ENCODE results near the gene UGT1A6.
"Not testable (repeated sequence)": the region's sequence is repeated elsewhere in the genome, so short reads cannot be mapped to it uniquely, and the experiment has no call there.

UGT1A6 gene

DNA sequence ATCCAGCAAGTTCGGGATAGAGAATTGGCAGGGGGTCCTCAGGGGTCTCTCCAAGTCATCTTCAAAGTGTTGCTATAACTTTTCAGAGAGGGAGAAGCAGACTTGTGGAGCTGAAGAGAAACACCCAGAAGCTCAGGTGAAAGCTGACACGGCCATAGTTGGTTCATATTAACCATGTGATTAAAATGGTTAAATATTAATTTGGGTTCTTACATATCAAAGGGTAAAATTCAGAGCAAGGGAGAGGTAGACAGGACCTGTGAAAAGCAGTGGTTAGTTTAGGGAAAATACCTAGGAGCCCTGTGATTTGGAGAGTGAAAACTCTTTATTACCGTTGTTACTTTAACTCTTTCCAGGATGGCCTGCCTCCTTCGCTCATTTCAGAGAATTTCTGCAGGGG lies at the start of gene UGT1A6:
TSS of gene UGT1A6 (plus strand) at position 243 of the 400 bp plus-strand sequence. CDS start at position 358, 115 bp downstream.
- DNase-seq (ENCODE audit: low read depth), result no peak

DNA sequence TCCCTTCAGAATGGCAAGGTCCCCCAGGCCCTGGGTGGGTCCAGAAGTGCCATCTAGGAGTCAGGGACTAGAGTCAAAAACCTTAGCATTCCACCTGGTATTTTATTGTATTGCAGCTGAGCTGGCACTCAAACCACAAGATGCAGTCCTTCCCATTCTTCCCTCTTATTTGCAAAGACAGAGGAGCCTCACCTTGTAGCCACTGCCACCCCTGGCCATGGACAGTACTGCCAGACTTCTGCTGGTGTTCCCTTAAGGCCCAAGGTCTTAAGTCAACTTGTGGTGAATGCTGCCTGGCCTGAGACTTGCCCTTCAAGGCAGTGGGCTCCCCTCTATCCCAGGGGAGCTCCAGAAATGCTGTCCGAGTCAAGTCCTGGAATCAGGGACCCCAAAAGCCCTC lies 49.6 kb upstream of the UGT1A6 start:
- no peak for DNase-seq (ENCODE audit: low read depth)

DNA sequence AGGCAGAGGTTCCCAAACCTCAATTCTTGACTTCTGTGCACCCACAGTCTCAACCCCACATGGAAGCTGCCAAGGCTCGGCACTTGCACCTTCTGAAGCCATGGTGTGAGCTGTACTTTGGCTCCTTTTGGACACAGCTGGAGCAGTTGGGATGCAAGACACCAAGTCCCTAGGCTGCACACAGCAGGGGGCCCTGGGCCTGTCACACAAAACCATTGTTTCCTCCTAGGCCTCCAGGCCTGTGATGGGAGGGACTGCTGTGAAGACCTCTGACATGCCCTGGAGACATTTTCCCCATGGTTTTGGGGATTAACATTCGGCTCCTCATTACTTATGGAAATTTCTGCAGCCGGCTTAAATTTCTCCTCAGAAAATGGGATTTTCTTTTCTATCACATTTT lies 46.7 kb upstream of the UGT1A6 start:
- DNase-seq (ENCODE audit: low read depth), result not testable (repeated sequence)

DNA sequence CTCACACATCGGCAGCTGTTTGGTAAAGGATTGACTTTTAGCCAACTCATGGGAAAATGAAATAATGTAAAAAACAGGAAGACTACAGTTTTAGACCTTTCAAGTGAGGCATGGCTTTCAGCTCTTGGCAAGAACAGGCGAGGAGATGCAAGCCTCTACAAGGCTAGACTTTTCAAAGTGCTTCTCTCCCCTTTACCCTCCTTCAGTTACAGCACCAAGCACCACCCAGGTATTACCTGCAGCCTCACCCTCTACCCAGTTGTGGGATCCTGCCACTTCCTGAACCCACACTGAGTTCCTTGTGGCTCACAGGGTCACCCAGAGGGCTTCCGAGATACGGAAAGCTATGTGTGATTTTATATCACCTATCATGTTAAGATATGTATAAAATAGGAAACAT lies 41.7 kb upstream of the UGT1A6 start:
- DNase-seq (ENCODE audit: low read depth), result no peak

DNA sequence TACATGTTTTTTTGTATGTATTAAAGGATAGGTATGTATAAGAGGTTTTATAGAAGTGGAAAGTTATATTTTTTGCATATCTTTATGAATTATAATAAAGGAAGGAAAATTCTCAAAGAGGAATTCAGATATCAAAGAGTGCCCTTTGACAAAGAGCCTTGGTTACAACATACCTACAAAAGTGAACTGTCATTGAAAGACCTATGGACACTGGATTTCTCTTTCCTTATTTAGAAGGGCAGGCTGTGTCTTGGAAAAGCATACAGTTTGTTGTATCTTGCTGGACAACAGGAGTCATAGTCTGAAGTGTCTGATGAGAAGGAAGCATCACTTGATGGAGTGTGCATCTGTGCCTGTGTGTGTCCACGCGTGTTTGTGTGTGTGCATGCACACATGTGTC lies 41.3 kb upstream of the UGT1A6 start:
- DNase-seq (ENCODE audit: low read depth), result no peak

DNA sequence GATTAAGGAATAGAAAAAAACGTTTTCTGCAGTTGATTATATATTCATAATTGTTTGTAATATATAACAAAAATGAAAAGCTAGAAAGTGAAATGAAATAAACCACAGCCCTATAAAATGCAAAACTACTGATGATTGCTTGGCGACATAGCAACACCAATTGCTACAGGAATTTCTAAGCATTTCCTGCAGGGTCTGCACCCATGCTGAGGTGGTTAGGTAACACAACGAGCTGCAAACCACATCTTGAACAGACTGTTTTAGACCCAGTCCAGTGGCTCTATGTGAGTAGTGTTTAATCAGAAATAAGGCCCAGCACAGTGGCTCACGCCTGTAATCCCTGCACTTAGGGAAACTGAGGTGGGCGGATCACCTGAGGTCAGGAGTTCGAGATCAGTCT lies 38.2 kb upstream of the UGT1A6 start:
- DNase-seq (ENCODE audit: low read depth), result no peak

DNA sequence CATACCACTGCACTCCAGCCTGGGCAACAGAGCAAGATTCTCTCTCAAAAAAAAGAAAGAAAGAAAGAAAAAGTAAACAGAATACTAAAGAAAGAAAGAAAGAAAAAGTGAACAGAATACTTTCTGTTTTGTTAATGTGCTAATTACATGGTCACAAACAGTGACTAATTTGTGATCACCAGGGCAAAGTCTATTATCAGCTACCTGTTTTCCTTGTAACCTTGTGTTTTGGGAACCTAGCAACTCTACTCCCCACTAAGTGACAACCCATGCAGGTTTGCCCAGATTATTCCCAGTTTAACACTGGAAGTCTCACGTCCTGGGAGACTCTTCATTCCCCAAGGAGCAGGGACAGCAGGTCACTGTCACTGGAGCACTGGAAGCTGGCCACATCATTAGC lies 37.6 kb upstream of the UGT1A6 start:
- no peak for DNase-seq (ENCODE audit: low read depth)

DNA sequence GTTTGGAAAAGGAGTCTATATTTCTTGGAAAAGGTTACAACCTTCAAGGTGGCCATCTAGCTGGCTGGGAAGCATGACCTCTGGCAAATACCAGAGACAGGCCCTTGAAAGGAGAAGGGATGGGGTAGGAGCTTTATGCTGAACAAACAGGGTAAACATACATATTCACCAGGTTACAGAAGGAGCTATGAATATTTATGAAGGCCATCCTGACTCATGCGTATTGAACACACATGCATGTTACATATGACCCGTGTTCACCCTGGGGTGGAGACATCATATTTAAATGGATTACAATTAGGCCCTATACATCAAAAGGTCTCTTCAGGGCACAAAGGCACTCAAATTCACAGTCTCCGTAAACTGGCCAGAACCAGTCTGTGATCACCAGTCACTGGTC lies 36.7 kb upstream of the UGT1A6 start:
- not testable (repeated sequence) for DNase-seq (ENCODE audit: low read depth)

DNA sequence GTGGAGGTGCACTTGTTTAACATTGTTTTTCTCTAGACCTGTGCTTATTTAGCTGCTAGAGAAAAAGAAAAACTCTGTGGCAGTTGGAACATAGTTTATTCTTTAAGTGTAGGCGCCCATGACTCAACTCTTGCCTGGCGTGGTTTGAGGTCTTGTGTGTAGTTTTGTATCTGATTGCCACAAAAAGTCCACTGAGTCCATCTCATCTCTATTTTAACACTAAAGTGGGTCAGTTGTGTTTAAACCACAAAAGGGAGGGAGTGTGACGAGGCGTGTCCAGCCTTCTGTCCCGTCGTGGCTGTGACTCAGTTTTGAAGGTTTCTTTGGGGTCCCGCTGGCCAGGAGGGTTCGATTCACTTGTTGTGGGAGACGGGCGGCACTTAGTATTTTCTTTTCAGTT lies 36.2 kb upstream of the UGT1A6 start:
- no peak for DNase-seq (ENCODE audit: low read depth)

DNA sequence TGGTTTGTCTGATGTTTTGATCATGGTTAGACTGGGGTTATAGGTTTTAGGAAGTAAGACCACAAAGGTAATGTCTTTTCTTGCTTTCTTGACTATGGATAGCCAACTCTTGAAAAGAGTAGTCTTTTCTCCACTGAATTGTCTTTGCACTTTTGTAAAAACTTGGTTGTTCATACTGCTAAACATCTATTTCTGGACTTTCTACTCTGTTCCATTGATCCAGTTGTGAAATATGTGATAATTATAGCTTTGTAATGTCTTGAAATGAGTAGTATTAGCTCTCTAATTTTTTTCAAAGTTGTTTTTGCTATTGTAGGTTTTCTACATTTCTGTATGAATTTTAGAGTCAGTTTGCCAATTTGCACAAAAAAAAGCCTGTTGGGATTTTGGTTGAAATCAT lies 34.1 kb upstream of the UGT1A6 start:
- DNase-seq (ENCODE audit: low read depth), result no peak

DNA sequence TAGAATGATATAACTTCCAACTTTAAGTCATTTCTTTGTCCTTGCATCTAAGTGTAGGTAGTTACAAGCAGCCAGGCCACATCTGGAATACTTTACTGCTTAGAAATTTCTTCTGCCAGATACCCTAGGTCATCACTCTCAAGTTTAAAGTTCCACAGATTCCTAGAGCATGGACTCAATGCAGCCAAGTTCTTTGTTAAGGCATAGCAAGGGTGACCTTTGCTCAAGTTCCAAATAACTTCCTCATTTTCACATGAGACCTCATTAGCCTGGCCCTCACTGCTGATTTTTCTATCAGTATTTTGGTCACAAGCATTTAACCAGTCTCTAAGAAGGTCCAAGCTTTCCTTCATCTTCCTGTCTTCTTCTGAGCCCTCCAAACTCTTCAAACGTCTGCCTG lies 28.8 kb upstream of the UGT1A6 start:
- DNase-seq (ENCODE audit: low read depth), result no peak

DNA sequence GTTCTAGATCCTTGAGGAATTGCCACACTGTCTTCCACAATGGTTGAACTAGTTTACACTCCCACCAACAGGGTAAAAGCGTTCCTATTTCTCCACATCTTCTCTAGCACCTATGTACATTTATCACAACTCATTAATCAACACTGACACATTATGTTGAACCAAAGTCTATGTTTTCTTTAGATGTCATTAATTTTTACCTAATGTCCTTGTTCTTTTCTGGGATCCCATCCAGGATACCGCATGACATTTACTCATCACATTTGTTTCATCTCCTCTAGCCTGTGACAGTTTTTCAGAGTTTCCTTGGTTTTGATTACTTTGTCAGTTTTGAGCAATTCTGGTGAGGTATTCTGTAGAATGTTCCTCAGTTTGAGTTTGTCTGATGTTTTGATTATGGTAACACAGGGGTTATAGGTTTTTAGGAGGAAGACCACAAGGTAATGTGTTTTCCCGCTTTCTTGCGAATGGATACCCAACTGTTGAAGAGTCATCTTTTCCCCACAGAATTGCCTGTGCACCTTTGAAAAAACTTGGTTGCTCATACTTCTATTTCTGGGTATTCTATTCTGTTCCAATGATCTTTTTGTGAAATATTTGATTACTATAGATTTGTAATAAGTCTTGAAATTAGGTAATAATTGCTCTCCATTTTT lies 24.0 kb upstream of the UGT1A6 start:
- DNase-seq (ENCODE audit: low read depth), result no peak

DNA sequence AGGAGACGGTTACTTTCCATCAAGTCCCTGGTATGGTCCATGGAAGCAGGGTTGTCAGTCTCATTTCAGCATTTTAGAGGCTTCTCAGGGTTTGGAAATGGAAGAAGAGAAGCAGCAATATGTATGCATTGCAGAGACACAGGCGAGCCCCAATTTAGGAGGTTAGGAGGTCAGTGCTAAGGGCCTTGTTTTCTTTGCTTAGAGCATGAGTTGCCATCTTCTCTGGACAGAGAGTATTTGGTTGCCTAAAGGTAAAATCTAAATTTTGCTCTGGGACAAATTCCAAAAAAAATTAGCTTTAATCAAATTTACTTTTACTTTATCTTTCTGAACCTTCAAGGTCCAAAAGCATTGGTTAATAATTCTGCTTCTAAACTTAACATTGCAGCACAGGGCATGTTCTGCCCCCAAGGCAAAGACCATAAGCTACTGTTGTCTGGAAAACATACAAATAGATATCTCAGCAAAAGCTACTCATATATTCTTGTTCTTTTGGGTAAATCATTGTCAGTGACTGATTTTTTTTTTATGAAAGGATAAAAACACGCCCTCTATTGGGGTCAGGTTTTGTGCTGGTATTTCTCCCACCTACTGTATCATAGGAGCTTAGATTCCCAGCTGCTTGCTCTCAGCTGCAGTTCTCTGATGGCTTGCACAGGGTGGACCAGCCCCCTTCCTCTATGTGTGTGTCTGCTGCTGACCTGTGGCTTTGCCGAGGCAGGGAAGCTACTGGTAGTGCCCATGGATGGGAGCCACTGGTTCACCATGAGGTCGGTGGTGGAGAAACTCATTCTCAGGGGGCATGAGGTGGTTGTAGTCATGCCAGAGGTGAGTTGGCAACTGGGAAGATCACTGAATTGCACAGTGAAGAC lies 21.2 kb upstream of the UGT1A6 start, which contains the start of gene UGT1A9:
TSS of gene UGT1A9 (plus strand) at position 609 of the 872 bp plus-strand sequence. CDS start at position 646, 37 bp downstream.
- no peak for DNase-seq (ENCODE audit: low read depth)

DNA sequence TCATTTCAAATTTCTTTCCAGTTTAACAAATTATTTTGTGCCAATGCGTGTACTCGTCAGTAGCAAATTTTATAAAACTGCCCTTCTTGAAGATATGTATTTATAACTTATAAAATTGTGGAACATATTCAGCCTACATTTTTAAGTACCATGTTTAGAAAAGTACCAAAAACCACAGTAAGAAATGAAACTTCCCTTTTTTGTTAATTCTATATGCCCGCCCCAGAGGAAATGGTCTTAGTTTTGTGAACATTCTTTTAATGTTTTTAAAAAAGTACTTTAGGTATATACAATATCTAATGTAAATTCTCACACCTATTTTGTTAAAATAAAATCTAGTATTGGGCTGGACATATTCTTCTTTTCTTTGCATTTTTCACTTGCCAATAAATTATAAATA lies 19.8 kb upstream of the UGT1A6 start:
- DNase-seq (ENCODE audit: low read depth), result no peak

DNA sequence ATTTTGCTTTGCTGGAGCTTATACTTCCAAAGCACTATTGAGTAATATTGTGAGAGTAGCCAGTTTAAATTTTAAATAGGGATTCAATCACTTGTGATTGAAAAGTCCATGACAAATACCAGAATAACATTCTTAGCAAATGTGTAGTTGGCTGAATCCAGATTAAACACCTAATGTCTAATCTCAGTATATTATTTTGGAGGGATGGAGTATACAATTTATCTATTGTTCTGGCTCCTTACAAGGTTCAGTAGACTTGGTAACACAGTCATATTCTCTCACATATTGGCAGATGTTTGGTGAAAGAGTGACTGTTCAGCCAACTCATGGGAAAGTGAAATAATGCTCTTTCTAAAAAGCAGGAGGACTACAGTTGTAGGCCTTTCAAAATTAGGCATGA lies 18.8 kb upstream of the UGT1A6 start:
- DNase-seq (ENCODE audit: low read depth), result no peak

DNA sequence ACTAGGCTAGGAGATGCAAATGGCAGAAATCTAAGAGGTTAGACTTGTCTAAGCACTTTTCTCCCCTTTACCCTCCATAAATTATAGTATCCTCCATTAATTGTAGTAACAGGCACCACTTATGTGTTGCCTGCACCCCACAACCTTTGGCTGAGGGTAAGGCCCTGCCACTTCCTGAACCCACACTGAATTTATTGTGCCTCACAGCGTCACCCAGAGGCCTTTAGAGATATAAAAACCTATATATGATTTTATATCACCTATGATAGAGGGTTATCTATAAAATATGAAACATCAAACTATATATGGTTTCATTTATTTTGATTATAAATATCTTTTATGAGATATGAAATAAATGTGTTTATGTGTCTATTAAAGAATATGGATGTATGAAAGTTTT lies 18.4 kb upstream of the UGT1A6 start:
- no peak for DNase-seq (ENCODE audit: low read depth)

DNA sequence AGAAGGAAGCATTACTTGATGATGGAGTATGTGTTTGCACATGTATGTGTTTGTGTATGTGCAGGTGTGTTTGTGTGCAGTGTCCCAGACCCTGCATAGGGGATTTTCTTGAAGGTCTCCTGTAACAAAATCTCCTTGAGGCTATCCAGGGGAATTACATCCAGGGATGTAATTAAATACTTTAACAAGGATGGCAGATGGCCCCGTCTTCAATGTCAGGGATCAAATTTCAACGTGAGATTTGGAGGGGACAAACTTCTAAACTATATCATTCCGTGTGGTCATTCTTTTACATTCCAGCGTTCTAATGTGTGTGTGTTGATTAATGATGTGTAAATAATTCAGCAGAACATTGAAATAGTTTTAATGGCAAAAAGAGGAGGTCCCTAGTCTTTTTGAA lies 17.7 kb upstream of the UGT1A6 start:
- no peak for DNase-seq (ENCODE audit: low read depth)

DNA sequence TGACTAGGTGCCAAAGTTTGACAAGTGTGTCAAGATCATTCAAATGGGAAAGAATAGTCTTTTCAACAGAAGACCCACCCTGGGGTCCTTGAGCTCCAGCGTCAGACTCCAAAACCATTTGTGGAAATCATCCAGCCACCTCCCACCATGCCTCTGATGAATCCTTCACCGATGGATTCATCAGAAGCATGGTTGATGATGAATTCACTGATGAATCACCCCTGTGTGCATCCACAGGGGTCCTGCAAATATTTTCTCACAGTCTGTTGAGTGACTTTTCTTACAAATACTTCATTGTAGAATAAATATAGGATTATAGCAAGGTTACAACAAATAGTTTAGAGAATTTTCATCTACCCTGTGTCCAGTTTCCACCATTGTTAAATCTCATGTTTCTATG lies 16.6 kb upstream of the UGT1A6 start:
- no peak for DNase-seq (ENCODE audit: low read depth)

DNA sequence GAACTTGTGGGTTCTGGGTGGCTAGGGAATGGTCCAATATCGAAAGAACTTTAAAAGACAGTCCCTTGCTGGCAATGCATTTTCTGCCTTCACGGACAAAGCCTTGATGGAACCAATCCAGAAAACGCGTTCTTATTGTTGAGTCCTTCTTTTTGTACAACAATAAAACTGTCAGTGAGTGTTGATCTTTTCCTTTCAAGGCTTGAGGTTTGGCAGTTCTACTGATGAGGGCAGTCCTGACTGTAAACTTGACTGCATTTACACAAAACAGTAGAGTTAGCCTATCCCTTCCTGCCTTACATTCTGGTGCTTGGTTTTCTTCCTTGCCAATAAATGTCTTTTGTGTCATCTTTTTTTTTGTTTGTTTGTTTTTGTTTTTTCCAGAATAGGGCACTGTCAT lies 13.5 kb upstream of the UGT1A6 start:
- no peak for DNase-seq (ENCODE audit: low read depth)

DNA sequence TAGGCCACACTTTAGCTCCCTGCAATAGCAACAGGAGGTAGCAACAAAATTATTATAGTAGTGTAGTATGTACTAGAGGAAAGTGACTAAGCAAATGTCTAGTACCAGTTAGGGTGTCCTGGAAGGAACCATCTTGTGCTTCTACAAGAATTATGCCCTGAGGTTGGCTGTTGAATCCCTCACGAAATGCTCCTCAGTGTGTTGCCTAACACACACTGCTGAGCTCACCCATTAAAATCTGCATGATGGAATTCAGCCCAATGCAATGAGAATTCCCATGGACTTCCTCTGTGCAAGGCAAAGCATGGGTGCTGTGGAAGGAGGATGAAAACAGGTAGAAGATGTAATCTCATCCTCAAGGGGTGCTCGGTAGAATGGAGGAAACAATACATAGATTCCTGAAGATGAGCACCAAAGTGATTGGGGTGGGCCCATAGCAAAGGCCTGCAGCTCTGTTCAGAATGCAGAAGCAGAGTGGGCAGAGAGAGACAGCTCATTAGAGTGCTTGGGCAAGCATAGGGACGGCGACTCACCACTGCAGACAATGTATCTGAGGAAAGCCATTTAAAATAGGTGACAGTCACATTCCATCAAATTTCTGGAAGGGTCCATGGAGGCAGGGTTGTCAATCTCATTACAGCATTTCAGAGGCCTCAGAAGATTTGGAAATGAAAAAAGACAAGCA lies 12.2 kb upstream of the UGT1A6 start:
- DNase-seq (ENCODE audit: low read depth), result no peak

DNA sequence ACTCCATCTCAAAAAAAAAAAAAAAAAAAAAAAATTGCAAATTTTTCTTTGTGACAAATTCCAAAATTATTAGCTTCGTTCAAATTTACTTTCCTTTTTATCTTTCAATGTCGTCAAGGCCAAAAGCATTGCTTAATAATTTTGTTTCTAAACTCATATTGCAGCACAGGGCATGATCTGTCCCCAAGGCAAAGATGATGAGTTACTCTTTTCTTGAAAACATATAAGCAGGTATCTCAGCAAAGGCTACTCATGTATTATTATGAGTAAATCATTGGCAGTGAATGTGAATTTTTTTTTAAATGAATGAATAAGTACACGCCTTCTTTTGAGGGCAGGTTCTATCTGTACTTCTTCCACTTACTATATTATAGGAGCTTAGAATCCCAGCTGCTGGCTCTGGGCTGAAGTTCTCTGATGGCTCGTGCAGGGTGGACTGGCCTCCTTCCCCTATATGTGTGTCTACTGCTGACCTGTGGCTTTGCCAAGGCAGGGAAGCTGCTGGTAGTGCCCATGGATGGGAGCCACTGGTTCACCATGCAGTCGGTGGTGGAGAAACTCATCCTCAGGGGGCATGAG lies 11.1 kb upstream of the UGT1A6 start, which contains the start of gene UGT1A7:
TSS of gene UGT1A7 (plus strand) at position 381 of the 579 bp plus-strand sequence. CDS start at position 418, 37 bp downstream.
- DNase-seq (ENCODE audit: low read depth), result no peak

DNA sequence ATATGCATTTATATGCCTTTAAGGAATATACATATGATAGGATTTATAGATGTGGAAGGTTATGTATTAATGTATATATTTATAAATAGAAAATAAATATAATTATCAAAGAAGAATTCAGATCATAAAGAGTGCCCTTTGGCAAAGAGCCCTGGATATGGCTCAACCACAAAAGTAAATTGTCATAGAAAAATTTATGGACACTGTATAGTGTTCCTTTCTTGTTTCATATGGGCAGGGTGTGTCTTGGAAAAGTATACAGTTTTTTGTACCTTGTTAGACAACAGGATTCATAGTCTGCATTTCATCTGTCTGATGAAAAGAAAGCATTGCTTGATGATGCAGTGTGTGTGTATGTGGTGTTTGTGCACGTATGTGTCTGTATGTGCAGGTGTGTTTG lies 8.1 kb upstream of the UGT1A6 start:
- no peak for DNase-seq (ENCODE audit: low read depth)
